Fibroblast of skin of left quadriceps (primary cell): Measurements from ENCODE around the gene ZDHHC14.
"Not testable (repeated sequence)": the region's sequence is repeated elsewhere in the genome, so short reads cannot be mapped to it uniquely, and the experiment has no call there.

Source experiments
- DNase-seq, 2 experiments: peaks; one replicate each; pipeline ENCODE4 v3.0.0-alpha.2; 2013; ENCODE audit warnings: low read depth in 2 of 2

The ZDHHC14 gene

GRCh38 chr6:157380779-157381561 lies at the start of gene ZDHHC14:
ZDHHC14 (plus strand) TSS chr6:157381190.
- peak; percentile 51 to 53 for DNase-seq

DNA sequence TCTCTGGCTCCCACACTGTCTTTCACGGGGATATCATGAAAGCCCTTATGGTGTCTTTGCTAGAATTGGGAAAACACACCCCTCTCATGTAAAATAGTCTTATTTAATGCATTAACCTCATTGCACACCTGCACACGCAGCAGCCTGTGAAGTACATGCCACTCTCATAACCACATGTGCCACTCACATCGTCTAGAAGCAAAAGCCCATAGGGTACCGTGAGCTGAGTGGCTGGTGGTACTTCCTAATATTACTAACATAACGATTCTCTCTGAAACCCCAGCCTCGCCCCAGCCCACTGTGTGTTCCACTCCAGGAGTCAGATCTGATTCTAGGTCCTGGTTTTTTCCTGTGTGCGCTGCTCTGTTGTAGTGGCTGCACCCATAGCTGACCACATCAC lies 48.2 kb upstream of the ZDHHC14 start:
- DNase-seq = no peak

GRCh38 chr6:157333537-157333936 lies 47.5 kb upstream of the ZDHHC14 start:
- no peak for DNase-seq

DNA sequence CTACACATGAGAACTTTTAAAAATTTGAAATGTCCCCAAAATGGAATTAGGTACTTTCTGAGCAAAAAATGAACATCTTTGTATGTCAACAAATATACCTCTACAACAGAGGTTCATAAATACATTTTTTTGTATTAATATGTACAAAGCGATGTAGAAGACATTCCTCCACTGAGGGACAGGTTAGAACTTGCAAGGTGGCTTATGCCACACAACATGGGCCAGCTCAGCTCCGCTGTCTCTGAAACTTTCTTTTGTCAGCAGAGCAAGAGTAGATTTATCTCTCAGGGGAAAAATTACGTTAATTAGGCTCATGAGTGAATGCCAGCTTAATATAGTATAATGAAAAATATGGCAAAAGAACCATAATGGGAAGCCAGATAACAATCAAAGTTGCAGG lies 47.0 kb upstream of the ZDHHC14 start:
- no peak for DNase-seq

- no peak for DNase-seq
Observed at GRCh38 chr6:157335829-157336228, 45.2 kb upstream of the ZDHHC14 start.

- DNase-seq = not testable (repeated sequence)
Observed at GRCh38 chr6:157337276-157337675, 43.7 kb upstream of the ZDHHC14 start.

DNA sequence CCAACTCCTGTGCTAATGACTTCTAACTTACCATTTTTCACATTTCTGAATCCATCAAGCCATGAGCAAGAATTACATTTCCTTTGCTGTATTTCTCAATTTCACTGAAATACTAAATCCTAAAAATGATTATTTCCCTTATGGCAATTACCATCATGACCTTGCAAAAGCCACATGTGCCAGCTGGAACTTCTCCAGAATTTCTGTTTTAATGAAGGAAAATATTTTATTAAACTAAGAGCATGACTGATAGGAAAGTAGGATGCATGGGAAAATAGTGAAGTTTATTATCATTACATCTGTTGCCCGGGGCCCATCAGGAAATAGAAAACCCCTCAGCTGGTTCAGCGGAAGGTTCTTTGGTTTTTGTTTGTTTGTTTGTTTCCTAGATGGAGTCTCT lies 43.2 kb upstream of the ZDHHC14 start:
- no peak for DNase-seq

DNA sequence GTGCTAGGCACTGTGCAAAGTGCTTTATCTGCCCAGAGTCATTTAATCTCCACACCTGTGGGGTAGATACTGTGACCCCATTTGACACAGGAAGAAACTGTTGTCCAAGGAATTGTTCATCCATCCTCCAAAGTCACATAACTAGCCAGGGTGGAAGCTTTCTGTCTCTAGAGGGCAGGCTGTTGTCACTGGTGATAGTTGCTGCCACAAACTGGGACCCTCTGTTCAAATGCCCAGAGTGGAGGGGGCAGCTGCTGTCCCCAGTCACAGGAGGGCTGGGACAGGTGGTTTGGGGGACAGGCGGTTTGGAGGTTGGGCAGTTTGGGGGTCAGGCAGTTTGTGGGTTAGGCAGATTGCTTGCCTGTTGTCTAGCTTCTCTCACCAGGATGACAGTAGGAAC lies 41.6 kb upstream of the ZDHHC14 start:
- no peak for DNase-seq

DNA sequence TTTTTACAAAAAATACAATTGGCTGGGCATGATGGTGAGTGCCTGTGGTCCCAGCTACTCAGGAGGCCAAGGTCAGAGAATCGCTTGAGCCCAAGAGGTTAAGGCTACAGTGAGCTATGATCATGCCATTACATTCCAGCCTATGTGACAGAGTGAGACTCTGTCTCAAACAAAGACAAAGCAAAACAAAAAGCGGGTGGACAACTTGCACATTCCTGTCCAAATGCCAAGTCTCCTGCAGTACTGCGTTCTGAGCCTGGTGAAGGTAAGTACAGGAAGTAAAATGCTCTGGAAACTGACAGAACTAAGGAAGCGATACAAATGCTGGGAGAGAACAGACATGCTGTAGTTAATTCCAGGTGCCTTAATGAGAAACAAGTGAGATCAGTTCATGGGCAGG lies 37.3 kb upstream of the ZDHHC14 start:
- no peak for DNase-seq

GRCh38 chr6:157346373-157346772 lies 34.6 kb upstream of the ZDHHC14 start:
- DNase-seq = peak in 1 of 2 experiments; percentile 14

DNA sequence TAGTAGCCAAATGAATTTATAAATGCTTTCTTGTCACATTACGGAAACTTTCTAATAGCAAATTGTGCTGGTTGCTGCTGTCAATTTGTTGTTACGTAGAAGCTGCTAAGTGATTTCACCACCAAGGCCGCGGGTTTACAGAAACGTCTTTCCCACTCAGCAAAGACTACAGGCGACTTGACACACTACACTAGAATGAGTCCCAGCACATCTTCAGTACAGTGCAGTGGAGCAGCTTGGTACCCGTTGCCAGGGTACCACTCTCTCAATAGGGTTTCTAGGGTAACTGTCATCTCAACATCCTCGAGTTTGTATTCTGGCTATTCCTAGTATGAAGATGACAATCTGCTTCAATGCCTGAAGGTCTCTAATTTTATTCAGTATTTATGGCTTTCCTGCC lies 22.7 kb upstream of the ZDHHC14 start:
- DNase-seq = no peak

GRCh38 chr6:157361886-157362285 lies 19.1 kb upstream of the ZDHHC14 start:
- no peak for DNase-seq

GRCh38 chr6:157364705-157365104 lies 16.3 kb upstream of the ZDHHC14 start:
- DNase-seq = no peak

GRCh38 chr6:157366648-157367047 lies 14.3 kb upstream of the ZDHHC14 start:
- DNase-seq = no peak

DNA sequence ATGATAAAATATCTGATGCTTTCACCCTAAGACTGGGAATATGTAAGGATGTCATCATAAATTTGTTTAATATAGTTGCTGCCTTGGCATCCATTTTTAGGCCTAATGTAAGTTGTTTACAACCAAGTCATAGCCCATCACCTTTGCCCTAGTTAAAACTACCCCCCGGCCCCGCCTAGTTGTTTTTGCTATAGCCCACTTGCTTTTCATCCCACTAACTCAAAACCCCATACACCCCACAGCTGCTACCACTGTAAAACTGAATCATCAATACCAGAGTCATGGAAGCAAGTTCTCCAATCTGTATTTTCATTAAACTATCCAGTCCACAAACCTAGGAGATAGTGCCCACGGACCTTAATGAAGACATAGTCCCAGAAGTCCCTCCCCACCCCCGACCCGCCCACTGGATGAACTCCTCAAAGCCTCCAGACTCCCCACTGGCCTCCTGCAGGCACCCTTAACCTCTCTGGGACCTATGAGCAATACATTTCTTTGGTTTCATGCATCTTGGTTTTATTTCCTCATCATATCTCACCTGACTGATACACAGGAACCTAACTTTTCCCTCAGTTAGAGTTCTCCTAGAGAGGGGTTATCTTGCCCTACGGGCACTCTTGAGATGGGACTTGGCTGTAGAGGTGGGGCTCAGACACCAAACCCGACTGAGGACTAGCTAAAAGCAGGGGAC lies 12.5 kb upstream of the ZDHHC14 start:
- DNase-seq = no peak

- DNase-seq = no peak
Observed at GRCh38 chr6:157370755-157371154, 10.2 kb upstream of the ZDHHC14 start.

- no peak for DNase-seq
Observed at GRCh38 chr6:157372501-157373280, 8.3 kb upstream of the ZDHHC14 start.

DNA sequence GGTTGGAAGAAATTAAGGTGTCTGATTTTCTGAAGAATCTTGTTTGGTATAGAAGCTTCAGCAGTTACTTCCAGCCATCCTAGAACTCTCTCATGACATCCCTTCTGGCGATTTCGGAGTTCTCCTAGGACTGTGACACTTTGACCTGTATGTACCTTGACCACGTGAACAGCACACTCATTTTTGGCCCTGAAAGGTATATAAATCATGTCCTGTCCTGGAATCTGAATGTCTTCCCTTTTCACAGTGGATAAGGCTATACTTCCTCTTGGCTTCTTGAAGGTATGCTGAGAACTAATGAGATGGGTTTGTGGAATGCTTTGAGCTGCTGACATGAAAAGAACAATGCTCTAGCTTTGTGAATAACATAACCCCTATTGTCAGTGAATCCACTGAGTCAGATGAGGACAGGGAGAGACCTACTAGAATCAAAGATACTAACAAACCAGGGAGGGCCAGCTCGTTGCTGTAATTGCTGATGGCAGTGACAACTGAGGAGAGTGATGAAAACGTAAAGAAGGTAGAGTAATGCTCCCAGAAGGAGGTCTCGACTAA lies 6.0 kb upstream of the ZDHHC14 start:
- no peak for DNase-seq

DNA sequence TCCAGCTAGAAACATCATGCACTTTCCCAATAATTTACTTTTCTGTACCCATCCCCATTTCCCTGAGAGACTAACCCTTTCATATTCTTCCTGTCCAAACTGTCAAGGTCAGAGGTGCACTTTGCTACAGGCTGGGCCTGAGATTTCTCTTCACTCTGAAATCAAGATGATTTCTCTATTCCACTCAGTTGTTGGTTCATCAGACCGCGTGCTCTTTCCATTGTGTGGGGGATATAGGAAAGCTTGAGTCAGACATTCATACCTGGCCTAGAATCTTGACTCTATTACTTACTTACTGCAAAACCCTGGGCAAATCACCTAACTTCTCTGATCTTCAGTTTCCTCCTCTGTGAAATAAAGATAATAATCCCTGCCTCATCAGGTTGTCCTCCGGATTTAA lies 4.7 kb upstream of the ZDHHC14 start:
- no peak for DNase-seq

GRCh38 chr6:157376706-157377230 lies 4.2 kb upstream of the ZDHHC14 start:
- peak in 1 of 2 experiments; percentile 30 for DNase-seq

- peak; percentile 72 to 75 for DNase-seq
Observed at GRCh38 chr6:157379656-157380457, 1.1 kb upstream of the ZDHHC14 start.
